HepG2 (cell line): ENCODE data around the gene FAM3A. TPM values are rescaled to one million over a fixed set of nuclear protein-coding genes. Genes with fewer than 3 reads are reported as not detected.
"Not testable (repeated sequence)": the region's sequence is repeated elsewhere in the genome, so short reads cannot be mapped to it uniquely, and the experiment has no call there.

Experiments used
- ATAC-seq: fragments of 200-7000 bp; cut with Tn5 transposase; 3 replicates; pipeline ENCODE4 v1.9.1; 2020; ENCODE audit warnings: mild to moderate bottlenecking, moderate library complexity
- BruUV-seq: library from RNA; stranded (reverse); fragments of 400-500 nt; replicated peaks from 2 replicates; lab custom pipeline; 2021; lab: Mats Ljungman, UMichigan
- CTCF ChIA-PET: fragments of 300-600 bp; formaldehyde crosslinking; extraction: SDS; loops from one replicate; lab custom pipeline; 2021; ENCODE audit warnings: low total read pairs, inconsistent platforms, low intra/inter-chr PET ratio; lab: Yijun Ruan, JAX
- POLR2A ChIA-PET: fragments of 350-600 bp; sonication (Branson Sonifier 250); formaldehyde crosslinking; loops from one replicate; lab custom pipeline; 2020; ENCODE audit warnings: antibody characterized with exemption, inconsistent platforms; lab: Yijun Ruan, JAX
- DNase-seq: peaks from one replicate; pipeline ENCODE4 v3.0.0-alpha.2; 2015; ENCODE audit warnings: low spot score
- FAIRE-seq: peaks from 3 replicates; lab custom pipeline; 2011; peaks lifted over from hg19 to GRCh38; lab: Jason Lieb, UNC
- H2AFZ ChIP-seq: one replicate; pipeline ENCODE4 v1.6.1; 2011; ENCODE audit warnings: low read length, inconsistent platforms
- H3K27ac ChIP-seq: fragments of 300-600 bp; 3 replicates; pipeline ENCODE4 v1.8.0; 2011; ENCODE audit warnings: mixed run types, mild to moderate bottlenecking, mixed read lengths, low read length, inconsistent platforms; ENCODE audit not compliant: insufficient read depth; ENCODE audit errors: extremely low read length
- H3K27me3 ChIP-seq, 2 experiments: fragments of 200-600 bp in 1 of 2; 2 replicates in 1 of 2; 3 replicates in 1 of 2; pipeline versions ENCODE4 v1.6.0 to v1.8.0; 2011; ENCODE audit warnings: low read length in 2 of 2, mild to moderate bottlenecking in 2 of 2, moderate library complexity in 2 of 2, inconsistent platforms in 1 of 2; ENCODE audit not compliant: insufficient read depth in 2 of 2, control insufficient read depth in 1 of 2
- H3K36me3 ChIP-seq, 2 experiments: fragments of 200-600 bp in 1 of 2; replicated peaks in 1 of 2; 2 replicates in 1 of 2; 3 replicates in 1 of 2; pipeline versions ENCODE4 v1.5.1 to v1.8.0; 2011; ENCODE audit warnings: low read length in 2 of 2, inconsistent platforms in 1 of 2; ENCODE audit not compliant: insufficient read depth in 2 of 2, control insufficient read depth in 1 of 2
- H3K4me1 ChIP-seq: 2 replicates; pipeline ENCODE4 v1.5.1; 2012; ENCODE audit warnings: low read length, inconsistent platforms; ENCODE audit not compliant: insufficient read depth
- H3K4me2 ChIP-seq: 2 replicates; pipeline ENCODE4 v1.6.0; 2011; ENCODE audit warnings: low read depth, low read length, inconsistent platforms
- H3K4me3 ChIP-seq, 3 experiments: fragments of 200-600 bp in 1 of 3; sonication (generic), shearing (Covaris generic) in 1 of 3; replicated peaks in 1 of 3; 2 replicates each; pipeline ENCODE4 v1.5.1; 2011 to 2016; ENCODE audit warnings: low read length in 3 of 3, inconsistent platforms in 2 of 3, low read depth in 2 of 3, mild to moderate bottlenecking in 2 of 3, control low read depth in 1 of 3, mixed read lengths in 1 of 3; ENCODE audit not compliant: insufficient read depth in 1 of 3
- H3K79me2 ChIP-seq: one replicate; pipeline ENCODE4 v1.6.1; 2011; ENCODE audit warnings: low read length, inconsistent platforms; ENCODE audit not compliant: insufficient read depth
- H3K9ac ChIP-seq: 2 replicates; pipeline ENCODE4 v1.6.0; 2011; ENCODE audit warnings: mild to moderate bottlenecking, low read depth, low read length, inconsistent platforms; ENCODE audit not compliant: insufficient read depth
- H3K9me3 ChIP-seq: 2 replicates; pipeline ENCODE4 v1.5.1; 2012; ENCODE audit warnings: mild to moderate bottlenecking, low read length
- H4K20me1 ChIP-seq: 2 replicates; pipeline ENCODE4 v1.6.0; 2011; ENCODE audit warnings: inconsistent platforms, mild to moderate bottlenecking, low read length, moderate library complexity; ENCODE audit not compliant: insufficient read depth
- RBM39 ChIP-seq: fragments of 200-400 bp; formaldehyde crosslinking; IDR thresholded peaks from one replicate; pipeline ENCODE4 v1.6.1; 2018; ENCODE audit warnings: antibody characterized with exemption, mild to moderate bottlenecking, low read depth, low read length; ENCODE audit not compliant: poor library complexity, severe bottlenecking
- SNRNP70 ChIP-seq: fragments of 200-400 bp; formaldehyde crosslinking; IDR thresholded peaks from 2 replicates; pipeline ENCODE4 v1.6.1; 2017; ENCODE audit warnings: mild to moderate bottlenecking, low read depth, low read length, moderate library complexity
- SP2 ChIP-seq: sonication (generic); formaldehyde crosslinking; IDR thresholded peaks from 2 replicates; pipeline ENCODE4 v1.5.1; 2020; ENCODE audit warnings: mild to moderate bottlenecking, missing genetic modification reagents
- ZNF124 ChIP-seq: sonication (generic); formaldehyde crosslinking; IDR thresholded peaks from 2 replicates; pipeline ENCODE4 v1.4.0; 2020; ENCODE audit warnings: missing genetic modification reagents
- ZNF44 ChIP-seq: sonication (generic); formaldehyde crosslinking; IDR thresholded peaks from 2 replicates; pipeline ENCODE4 v1.5.1; 2020; ENCODE audit warnings: mild to moderate bottlenecking, missing genetic modification reagents
- ZNF549 ChIP-seq: sonication (generic); formaldehyde crosslinking; IDR thresholded peaks from 2 replicates; pipeline ENCODE4 v1.5.0; 2020; ENCODE audit warnings: missing genetic modification reagents
- WGBS: methylation state at CpG from one replicate; pipeline ENCODE4 v1.1.6; 2017; ENCODE audit warnings: low lambda C conversion rate; 5-methylcytosine and 5-hydroxymethylcytosine counted together
- in situ Hi-C: cut with HindIII; loops from 2 replicates; pipeline ENCODE4 v1.10.0; 2017; ENCODE audit warnings: low pct_unique_long_range_greater_than_20kb; ENCODE audit not compliant: extremely low pct_ligation_motif_present
- intact Hi-C: fragments of 100-400 bp; cut with micrococcal nuclease; formaldehyde crosslinking; loops from one replicate; pipeline ENCODE4 v1.10.0; 2022; ENCODE audit not compliant: unreplicated experiment
- polyA plus RNA-seq, 8 experiments: library from polyadenylated mRNA; depleted of rRNA in 3 of 8; stranded (reverse) in 7 of 8; unstranded in 1 of 8; fragments of >200 nt; fragmentation: Illumina TruSeq in 4 of 8; extraction: Trizol in 4 of 8; gene quantifications; 2 replicates each; pipeline versions ENCODE4 v1.2.1 to v1.2.3, GENCODE V29; 2011 to 2016; ENCODE audit warnings: low read depth in 4 of 8, missing spikeins in 1 of 8, mixed read lengths in 1 of 8; ENCODE audit not compliant: insufficient read depth in 1 of 8
- total RNA-seq, 5 experiments: library from RNA; depleted of rRNA; stranded (reverse); fragments of >200 nt; fragmentation: Illumina TruSeq; extraction: Trizol; gene quantifications; 2 replicates each; pipeline ENCODE4 v1.2.3, GENCODE V29; 2016; ENCODE audit warnings: low read depth in 1 of 5
- TF ChIP-seq, protein P1 (sequence below): sonication (generic); formaldehyde crosslinking; IDR thresholded peaks from 2 replicates; pipeline ENCODE4 v1.8.0; 2022; ENCODE audit warnings: missing genetic modification reagents, low read depth, mild to moderate bottlenecking, borderline replicate concordance
- TF ChIP-seq, protein P2 (sequence below): sonication (generic); formaldehyde crosslinking; IDR thresholded peaks from 2 replicates; pipeline ENCODE4 v1.5.0; 2020; ENCODE audit warnings: missing genetic modification reagents, mild to moderate bottlenecking, borderline replicate concordance

The FAM3A gene
- total and polyA plus RNA-seq, 2 of the 13 experiments (the other 11 are each of a cell fraction or from before 2014, with no cell fraction given): 11.2 to 22.7 TPM

DNA sequence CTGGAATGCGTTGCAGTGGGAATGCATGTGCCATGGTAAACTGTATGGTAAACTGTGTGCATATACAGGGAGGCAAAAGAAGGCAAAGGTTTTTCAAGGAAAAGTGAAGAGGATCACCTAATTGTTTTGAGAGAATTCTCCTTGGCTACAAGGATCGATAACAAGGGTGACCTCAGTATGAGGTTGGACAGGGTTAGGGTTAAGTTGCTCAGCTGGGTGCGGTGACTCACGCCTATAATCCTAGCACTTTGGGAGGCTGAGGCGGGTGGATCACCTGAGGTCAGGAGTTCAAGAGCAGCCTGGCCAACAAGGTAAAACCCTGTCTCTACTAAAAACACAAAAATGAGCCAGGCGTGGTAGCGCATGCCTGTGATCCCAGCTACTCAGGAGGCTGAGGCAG, 14.6 kb downstream of the FAM3A start:
- POLR2A ChIA-PET: interaction anchor here (0.9 to 1.1 kb wide), 2 partner anchors 11 kb away, joined by 3 to 4 read pairs; partner anchors contain the start of gene SLC10A3
- H3K36me3 ChIP-seq, H3K27ac ChIP-seq, ATAC-seq, H3K79me2 ChIP-seq, H3K4me2 ChIP-seq, H3K4me3 ChIP-seq, H3K9me3 ChIP-seq, in situ Hi-C loops, H3K4me1 ChIP-seq, DNase-seq, H3K9ac ChIP-seq, H2AFZ ChIP-seq, FAIRE-seq, intact Hi-C loops, H3K27me3 ChIP-seq, CTCF ChIA-PET, H4K20me1 ChIP-seq, BruUV-seq: not testable (repeated sequence)
- WGBS: 39% methylated on average over 7 of the region's 7 CpGs

DNA sequence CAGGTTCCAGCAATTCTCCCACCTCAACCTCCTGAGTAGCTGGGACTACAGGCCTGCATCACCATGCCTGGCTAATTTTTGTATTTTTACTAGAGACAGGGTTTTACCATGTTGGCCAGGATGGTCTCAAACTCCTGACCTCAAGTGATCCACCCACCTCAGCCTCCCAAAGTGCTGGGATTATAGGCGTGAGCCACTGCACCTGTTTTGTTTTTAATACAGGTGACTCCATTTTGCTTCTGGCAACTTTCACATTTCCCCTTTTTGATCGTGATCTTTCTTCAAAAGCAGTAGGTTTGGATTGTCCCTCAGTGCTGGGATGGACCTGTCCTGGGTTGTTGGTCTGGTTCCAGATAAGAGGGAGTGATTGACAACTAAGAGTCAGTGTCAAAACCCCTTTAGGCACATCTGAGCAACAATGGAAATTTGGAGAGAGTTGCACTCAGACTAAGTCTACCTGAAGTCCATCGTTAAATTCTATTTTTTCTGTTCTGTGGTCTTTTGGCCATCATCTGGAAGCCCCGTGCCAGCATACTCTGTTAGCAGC, 19.4 kb downstream of the FAM3A start:
- H3K4me2 ChIP-seq, H3K9me3 ChIP-seq, H3K27me3 ChIP-seq, H3K4me3 ChIP-seq, FAIRE-seq, H3K79me2 ChIP-seq, H2AFZ ChIP-seq, H3K4me1 ChIP-seq, intact Hi-C loops, in situ Hi-C loops, H4K20me1 ChIP-seq, H3K36me3 ChIP-seq, BruUV-seq, CTCF ChIA-PET, H3K27ac ChIP-seq, H3K9ac ChIP-seq, ATAC-seq, DNase-seq: not testable (repeated sequence)
- WGBS: 22% methylated on average over 3 of the region's 4 CpGs
- POLR2A ChIA-PET: interaction anchor here (0.7 kb wide), 1 partner anchor 45 kb away, joined by 3 read pairs; no protein-coding TSS in a partner anchor

DNA sequence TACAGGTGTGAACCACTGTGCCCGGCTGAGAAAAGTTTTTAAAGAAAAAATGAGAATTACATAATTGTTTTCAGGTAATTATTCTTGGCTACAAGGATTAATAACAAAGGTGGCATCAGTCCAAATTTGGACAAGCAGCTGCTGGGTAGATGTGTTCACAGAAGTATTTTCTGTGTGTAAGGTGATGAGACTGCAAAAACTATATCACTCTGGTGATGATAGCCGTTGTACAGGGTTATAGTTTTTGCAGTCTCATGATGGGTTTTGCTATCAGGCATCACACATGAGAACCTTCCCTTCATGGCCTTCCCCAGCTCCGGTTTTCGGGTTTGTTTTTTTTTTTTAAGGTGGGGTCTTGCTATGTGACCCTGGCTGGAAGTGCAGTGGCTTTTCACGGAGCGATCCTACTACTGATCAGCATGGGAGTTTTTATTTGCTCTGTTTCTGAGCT, 20.5 kb downstream of the FAM3A start:
- in situ Hi-C loops (no loop called here), intact Hi-C loops (no loop called here)
- 61% methylated on average over 6 of the region's 6 CpGs for WGBS
- TF ChIP-seq SP2 (no peak), ZNF549 (CRISPR knock-in tag) (no peak), SNRNP70 (no peak), ZNF124 (no peak), ZNF44 (no peak), RBM39 (no peak)
- TF ChIP-seq, protein P1, sequence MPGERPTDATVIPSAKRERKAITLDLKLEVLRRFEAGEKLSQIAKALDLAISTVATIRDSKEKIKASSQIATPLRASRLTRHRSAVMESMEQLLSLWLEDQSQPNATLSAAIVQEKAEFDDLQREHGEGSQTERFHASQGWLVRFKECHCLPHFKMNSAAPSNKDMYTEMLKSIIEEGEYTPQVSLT: no peak
- TF ChIP-seq, protein P2, sequence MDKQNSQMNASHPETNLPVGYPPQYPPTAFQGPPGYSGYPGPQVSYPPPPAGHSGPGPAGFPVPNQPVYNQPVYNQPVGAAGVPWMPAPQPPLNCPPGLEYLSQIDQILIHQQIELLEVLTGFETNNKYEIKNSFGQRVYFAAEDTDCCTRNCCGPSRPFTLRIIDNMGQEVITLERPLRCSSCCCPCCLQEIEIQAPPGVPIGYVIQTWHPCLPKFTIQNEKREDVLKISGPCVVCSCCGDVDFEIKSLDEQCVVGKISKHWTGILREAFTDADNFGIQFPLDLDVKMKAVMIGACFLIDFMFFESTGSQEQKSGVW (CRISPR knock-in tag): no peak

More for the DNA sequence above, 20.5 kb downstream of the FAM3A start:
- ATAC-seq (no peak), DNase-seq (no peak), FAIRE-seq (no peak)
- Histone ChIP-seq H3K27ac (no peak overlapping the region), H3K4me1 (no peaks in the 10 kb centered on the region), H3K9me3 (no peaks in the 10 kb centered on the region), H3K27me3 (no peaks in the 10 kb centered on the region), H4K20me1 (no peaks in the 10 kb centered on the region), H2AFZ (no peak overlapping the region), H3K9ac (no peak overlapping the region), H3K4me2 (no peak overlapping the region), H3K4me3 (no peak overlapping the region), H3K36me3 (no peaks in the 10 kb centered on the region), H3K79me2 (no peaks in the 10 kb centered on the region)
- ChIA-PET CTCF (no interaction called here), POLR2A (no interaction called here)
- no TSS peak for BruUV-seq
